ENCODE data around the gene TRPM2.
A peak's percentile ranks its signal among the peaks of the same experiment; 100 is the strongest.
"Not testable (repeated sequence)": the region's sequence is repeated elsewhere in the genome, so short reads cannot be mapped to it uniquely, and the experiment has no call there.

Gene TRPM2

GRCh38 chr21:44399955-44400790, 46.8 kb downstream of the TRPM2 start:
- DNase-seq, result peak; percentile 57

- no peak for DNase-seq
Observed at GRCh38 chr21:44400791-44401385, 47.5 kb downstream of the TRPM2 start.

- no peak for DNase-seq
Observed at GRCh38 chr21:44401386-44402160, 48.2 kb downstream of the TRPM2 start.

DNA sequence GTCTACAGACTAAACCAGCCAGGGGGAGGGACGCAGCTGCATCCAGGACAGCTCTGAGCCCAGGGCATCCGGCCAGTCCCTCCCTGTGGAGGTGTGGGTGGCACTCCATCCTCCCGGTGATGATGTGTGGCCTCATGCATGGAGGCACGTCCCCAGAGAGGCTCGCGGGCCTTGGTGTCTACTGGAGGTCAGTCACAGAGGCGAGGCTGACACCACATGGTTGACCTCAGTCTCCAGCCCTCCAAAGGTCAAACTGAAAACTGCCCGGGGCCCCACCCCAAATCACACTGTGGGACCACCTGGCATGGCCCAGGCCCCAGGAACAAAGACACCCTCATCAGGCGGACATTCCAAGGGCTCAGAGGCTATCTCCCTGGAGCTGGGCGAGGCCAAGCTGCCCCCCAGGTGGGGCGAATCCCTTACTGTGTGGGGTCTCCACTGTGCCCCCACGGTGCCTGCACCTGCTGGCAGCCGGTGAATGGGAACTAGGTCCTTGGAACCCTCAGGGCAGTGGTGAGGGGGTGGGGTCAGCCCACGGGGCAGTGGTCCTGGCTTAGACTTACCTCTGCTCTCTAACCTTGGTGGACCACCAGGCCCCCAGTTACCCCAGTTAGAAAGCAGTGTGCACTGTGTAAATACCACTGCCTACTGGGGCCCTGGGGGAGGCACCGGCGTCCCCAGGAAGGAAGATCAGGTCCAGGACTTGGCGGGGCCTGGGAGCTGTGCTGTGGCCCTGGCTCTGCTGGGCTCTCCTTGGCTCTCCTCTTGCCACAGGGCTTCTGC, 49.1 kb downstream of the TRPM2 start:
- no peak for DNase-seq

DNA sequence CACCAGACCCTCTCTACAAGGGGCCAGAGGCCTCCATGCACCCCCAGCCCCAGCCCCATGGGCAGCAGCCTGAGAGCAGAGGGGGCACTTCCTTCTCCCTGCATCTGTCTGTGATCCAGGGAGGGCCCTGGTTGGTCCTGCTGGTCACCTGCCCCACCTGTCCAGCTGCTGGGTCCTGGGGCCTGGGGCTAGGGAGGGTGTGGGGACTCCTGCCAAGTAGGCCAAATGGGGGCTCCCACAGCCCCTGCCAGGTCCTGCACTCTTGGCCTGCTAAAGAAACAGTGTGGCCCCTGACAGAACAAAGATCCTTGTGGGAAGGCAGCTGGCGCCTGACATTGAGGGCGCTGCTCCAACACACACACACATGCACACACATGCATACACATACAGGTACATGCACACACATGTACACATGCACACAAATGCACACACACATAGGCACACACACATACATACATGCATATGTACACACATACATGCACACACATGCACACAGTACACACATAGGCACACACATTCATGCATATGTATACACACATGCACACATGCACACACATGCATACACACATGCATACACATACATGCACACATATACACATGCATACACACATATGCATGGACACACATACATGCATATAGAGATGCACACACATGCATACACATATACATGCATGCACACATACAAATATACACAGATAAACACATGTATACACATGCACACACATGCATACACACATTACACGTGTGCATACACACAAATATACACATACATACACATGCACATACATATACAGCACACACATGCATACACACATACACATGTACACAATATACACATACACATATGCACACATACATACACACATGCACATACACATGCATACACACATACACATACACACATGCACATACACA, 49.9 kb downstream of the TRPM2 start:
- no peak for DNase-seq

DNA sequence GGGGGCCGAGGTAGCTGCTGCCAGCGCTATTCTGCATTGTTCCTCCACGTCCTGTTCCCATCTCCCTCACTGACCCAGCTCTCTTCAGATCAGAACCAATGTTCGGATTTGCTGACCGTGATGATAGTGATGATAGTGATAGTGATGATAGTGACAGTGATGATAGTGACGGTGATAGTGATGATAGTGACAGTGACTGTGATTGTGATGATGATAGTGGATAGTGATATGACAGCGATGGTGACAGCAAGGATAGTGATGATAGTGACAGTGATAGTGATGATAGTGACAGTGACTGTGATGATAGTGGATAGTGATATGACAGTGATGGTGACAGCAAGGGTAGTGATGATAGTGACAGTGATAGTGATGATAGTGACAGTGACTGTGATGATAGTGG, 51.1 kb downstream of the TRPM2 start:
- not testable (repeated sequence) for DNase-seq

DNA sequence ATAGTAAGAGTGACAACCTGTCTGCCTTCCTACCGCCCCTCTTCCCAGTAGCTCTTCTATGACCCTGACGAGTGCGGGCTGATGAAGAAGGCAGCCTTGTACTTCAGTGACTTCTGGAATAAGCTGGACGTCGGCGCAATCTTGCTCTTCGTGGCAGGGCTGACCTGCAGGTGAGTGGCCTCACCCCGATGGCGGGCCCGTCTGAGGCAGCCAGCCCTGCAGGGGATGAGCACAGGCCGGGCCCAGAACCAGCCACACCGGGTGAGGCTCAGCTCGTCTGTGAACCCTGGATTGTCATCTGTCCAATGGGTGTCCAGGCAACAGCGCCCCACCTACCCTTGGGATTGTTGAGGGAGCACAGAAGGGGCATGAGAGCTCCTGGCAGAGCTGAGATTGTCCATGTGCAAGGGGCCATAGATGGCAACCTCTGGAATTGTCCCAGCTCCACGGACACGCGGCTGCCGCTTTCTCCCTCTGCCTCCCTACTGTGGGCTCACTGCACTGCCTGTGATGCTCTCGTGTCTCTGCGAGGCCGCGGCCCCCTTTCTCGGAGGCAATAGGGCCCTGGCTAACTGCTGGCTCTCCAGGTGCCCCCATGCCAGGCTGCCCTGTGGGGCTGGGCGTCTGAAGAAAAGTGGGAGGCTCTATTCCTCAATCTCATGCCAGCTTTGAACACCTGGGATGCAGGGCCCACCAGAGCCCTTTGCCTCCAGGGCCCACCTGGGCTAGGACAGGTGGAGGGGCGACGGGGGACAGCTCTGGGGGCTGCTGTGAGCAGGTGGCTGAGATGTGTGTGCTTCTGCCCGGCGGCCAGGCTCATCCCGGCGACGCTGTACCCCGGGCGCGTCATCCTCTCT, 51.9 kb downstream of the TRPM2 start:
- no peak for DNase-seq

GRCh38 chr21:44405948-44406872, 52.8 kb downstream of the TRPM2 start:
- no peak for DNase-seq

DNA sequence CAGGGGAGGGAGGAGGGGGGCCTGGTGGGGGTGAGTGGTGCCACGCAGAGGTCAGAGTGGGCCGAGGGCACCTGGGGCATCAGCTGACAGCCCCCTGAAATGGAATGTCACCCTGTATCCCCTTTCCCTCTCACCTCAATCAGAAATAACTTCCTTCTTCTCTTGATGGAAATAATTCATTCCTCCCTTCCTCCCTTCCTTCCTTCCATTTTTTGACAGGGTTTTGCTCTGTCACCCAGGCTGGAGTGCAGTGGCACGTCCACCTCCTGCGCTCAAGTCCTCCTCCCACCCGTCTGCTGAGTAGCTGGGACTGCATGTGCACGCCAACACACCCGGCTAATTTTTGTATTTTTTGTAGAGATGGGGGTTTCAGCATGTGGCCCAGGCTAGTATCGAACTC, 53.5 kb downstream of the TRPM2 start:
- DNase-seq, result no peak

GRCh38 chr21:44407493-44407892, 54.1 kb downstream of the TRPM2 start:
- DNase-seq, result peak; percentile 71

GRCh38 chr21:44408226-44408625, 54.8 kb downstream of the TRPM2 start:
- no peak for DNase-seq

DNA sequence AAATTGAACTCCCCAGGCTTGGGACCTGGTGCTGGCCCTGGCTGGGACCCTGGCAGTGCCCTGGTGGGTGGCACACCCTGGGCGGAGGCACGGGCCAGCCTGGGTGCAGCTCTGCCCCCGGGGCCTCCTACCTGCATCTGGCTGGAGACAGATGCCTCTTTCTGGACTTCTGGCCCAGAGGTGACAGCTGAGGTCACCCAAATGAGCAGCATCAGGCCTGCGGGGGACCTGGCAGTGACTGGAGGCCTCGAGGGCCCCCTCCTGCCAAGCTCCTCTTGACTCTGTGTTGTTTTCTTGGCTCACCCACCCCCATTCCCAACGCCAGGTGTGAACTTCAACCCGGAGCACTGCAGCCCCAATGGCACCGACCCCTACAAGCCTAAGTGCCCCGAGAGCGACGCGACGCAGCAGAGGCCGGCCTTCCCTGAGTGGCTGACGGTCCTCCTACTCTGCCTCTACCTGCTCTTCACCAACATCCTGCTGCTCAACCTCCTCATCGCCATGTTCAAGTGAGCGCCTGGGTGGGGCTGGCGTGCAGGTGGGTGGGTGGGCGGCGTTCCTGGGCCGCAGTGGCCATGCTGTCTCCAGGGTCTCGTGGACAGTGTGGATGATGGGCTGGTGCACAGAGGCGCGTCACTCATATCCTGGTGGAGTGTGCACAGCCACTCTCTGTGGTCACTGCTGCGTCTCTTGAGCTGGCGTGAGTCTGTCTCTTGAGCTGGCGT, 60.3 kb downstream of the TRPM2 start:
- DNase-seq, result peak; percentile 36

- DNase-seq, result peak; percentile 41
Observed at GRCh38 chr21:44414291-44415072, 61.1 kb downstream of the TRPM2 start.

GRCh38 chr21:44415073-44416025, 61.9 kb downstream of the TRPM2 start:
- DNase-seq, result peak; percentile 37

DNA sequence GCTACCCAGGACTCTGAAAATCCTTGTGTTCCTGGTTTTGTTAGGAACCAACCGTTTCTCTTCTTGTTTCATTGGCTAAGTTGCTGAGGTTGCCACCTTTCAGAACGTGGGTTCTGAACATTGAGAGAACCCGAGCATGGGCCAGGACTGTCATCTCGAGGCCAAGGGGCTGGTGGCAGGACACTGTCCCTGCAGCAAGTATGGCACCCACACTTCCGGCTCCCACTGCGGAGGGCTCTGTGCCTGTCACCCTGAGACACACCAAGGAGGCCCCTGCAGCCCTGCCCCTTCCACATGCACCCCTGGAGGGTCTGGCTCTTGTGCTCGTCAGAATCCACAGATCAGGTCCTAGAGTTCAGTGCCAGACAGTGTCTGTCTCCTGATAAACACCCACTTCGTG, 62.8 kb downstream of the TRPM2 start:
- peak; percentile 31 for DNase-seq

DNA sequence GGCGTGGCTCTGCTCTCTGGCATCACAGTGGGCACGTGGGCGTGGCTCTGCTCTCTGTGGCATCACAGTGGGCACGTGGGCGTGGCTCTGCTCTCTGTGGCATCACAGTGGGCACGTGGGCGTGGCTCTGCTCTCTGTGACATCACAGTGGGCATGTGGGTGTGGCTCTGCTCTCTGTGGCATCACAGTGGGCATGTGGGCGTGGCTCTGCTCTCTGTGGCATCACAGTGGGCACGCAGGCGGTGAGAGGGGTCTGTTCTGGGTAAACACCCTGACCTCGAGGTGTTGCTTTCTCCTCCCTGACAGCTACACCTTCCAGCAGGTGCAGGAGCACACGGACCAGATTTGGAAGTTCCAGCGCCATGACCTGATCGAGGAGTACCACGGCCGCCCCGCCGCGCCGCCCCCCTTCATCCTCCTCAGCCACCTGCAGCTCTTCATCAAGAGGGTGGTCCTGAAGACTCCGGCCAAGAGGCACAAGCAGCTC, 64.2 kb downstream of the TRPM2 start:
- not testable (repeated sequence) for DNase-seq

Measured in activated effector memory CD4-positive, alpha-beta T cell treated with anti-CD3 and anti-CD28 coated beads, Interleukin-2, amount 50 U/mL, for 16 hours (primary cell).